ENCODE data around the gene CHRNA1.

CHRNA1 gene

GRCh38 chr2:174760845-174761473 is 3.3 kb downstream of the CHRNA1 start:
- DNase-seq (ENCODE audit: low read depth in 2 of 2), result no peak

GRCh38 chr2:174759381-174760065 is 4.7 kb downstream of the CHRNA1 start:
- DNase-seq (ENCODE audit: low read depth in 2 of 2), result no peak

GRCh38 chr2:174756743-174757142 is 7.5 kb downstream of the CHRNA1 start:
- DNase-seq (ENCODE audit: low read depth in 2 of 2), result no peak

GRCh38 chr2:174753038-174753633 is 11.1 kb downstream of the CHRNA1 start:
- peak in 1 of 2 donors; percentile 28 for DNase-seq (ENCODE audit: low read depth in 2 of 2)

GRCh38 chr2:174752403-174753037 is 11.8 kb downstream of the CHRNA1 start:
- DNase-seq (ENCODE audit: low read depth in 2 of 2), result no peak

- DNase-seq (ENCODE audit: low read depth in 2 of 2), result peak in 1 of 2 donors; percentile 29
These were observed 13.3 kb downstream of the CHRNA1 start for GRCh38 chr2:174750923-174751441.

GRCh38 chr2:174749793-174750192 is 14.5 kb downstream of the CHRNA1 start:
- no peak for DNase-seq (ENCODE audit: low read depth in 2 of 2)

- DNase-seq (ENCODE audit: low read depth in 2 of 2), result peak; percentile 49 to 59
These were observed 15.3 kb downstream of the CHRNA1 start for GRCh38 chr2:174748948-174749347.

- DNase-seq (ENCODE audit: low read depth in 2 of 2), result no peak
These were observed 19.1 kb downstream of the CHRNA1 start for GRCh38 chr2:174745142-174745541.

- no peak for DNase-seq (ENCODE audit: low read depth in 2 of 2)
These were observed 20.2 kb downstream of the CHRNA1 start for GRCh38 chr2:174744111-174744510.

GRCh38 chr2:174740721-174741120 is 23.6 kb downstream of the CHRNA1 start:
- no peak for DNase-seq (ENCODE audit: low read depth in 2 of 2)

- no peak for DNase-seq (ENCODE audit: low read depth in 2 of 2)
These were observed 25.4 kb downstream of the CHRNA1 start for GRCh38 chr2:174738841-174739240.

GRCh38 chr2:174731546-174731945 is 32.7 kb downstream of the CHRNA1 start:
- DNase-seq (ENCODE audit: low read depth in 2 of 2), result no peak

- DNase-seq (ENCODE audit: low read depth in 2 of 2), result no peak
These were observed 33.6 kb downstream of the CHRNA1 start for GRCh38 chr2:174730698-174731018.

- peak in 1 of 2 donors; percentile 13 for DNase-seq (ENCODE audit: low read depth in 2 of 2)
These were observed 34.2 kb downstream of the CHRNA1 start for GRCh38 chr2:174729797-174730697.

- DNase-seq (ENCODE audit: low read depth in 2 of 2), result no peak
These were observed 36.2 kb downstream of the CHRNA1 start for GRCh38 chr2:174728096-174728495.

GRCh38 chr2:174726212-174726611 is 38.1 kb downstream of the CHRNA1 start:
- no peak for DNase-seq (ENCODE audit: low read depth in 2 of 2)

- DNase-seq (ENCODE audit: low read depth in 2 of 2), result no peak
These were observed 41.2 kb downstream of the CHRNA1 start for GRCh38 chr2:174722942-174723592.

- DNase-seq (ENCODE audit: low read depth in 2 of 2), result no peak
These were observed 45.3 kb downstream of the CHRNA1 start for GRCh38 chr2:174719016-174719415.

GRCh38 chr2:174718591-174718990 is 45.7 kb downstream of the CHRNA1 start:
- no peak for DNase-seq (ENCODE audit: low read depth in 2 of 2)

GRCh38 chr2:174717916-174718315 is 46.4 kb downstream of the CHRNA1 start:
- no peak for DNase-seq (ENCODE audit: low read depth in 2 of 2)
